BJ (cell line): ENCODE data around the gene ELK1. TPM values are rescaled to one million over a fixed set of nuclear protein-coding genes. Genes with fewer than 3 reads are reported as not detected.

ENCODE experiments used
- CTCF ChIA-PET: fragments of 350-600 bp; formaldehyde crosslinking; extraction: SDS; loops from one replicate; lab custom pipeline; 2021; ENCODE audit warnings: antibody characterized with exemption, inconsistent platforms; lab: Yijun Ruan, JAX
- POLR2A ChIA-PET: fragments of 300-600 bp; sonication (Branson Sonifier 250); formaldehyde crosslinking; extraction: SDS; loops from one replicate; lab custom pipeline; 2021; ENCODE audit warnings: antibody characterized with exemption; lab: Charles Lee
- DNase-seq: peaks from one replicate; pipeline ENCODE4 v3.0.0-alpha.2; 2011; ENCODE audit warnings: low read depth
- H3K27me3 ChIP-seq: 2 replicates; pipeline ENCODE4 v1.6.0; 2011; ENCODE audit warnings: low read length; ENCODE audit not compliant: control insufficient read depth, insufficient read depth
- H3K36me3 ChIP-seq: 2 replicates; pipeline ENCODE4 v1.5.1; 2011; ENCODE audit warnings: low read length; ENCODE audit not compliant: control insufficient read depth, insufficient read depth
- H3K4me3 ChIP-seq: 2 replicates; pipeline ENCODE4 v1.5.1; 2011; ENCODE audit warnings: low read depth, mild to moderate bottlenecking, control low read depth, low read length
- polyA plus RNA-seq: library from polyadenylated mRNA; depleted of rRNA; stranded (reverse); fragments of >200 nt; gene quantifications from 2 replicates; pipeline ENCODE4 v1.2.3, GENCODE V29; 2011; rRNA removed
- small RNA-seq: library from RNA; depleted of rRNA; stranded (forward); fragments of <200 nt; gene quantifications from one replicate; pipeline ENCODE3, GENCODE V24; 2012; ENCODE audit warnings: low replicate concordance, low read depth; ENCODE audit not compliant: insufficient read length
- TF ChIP-seq, protein P1 (sequence below): IDR thresholded peaks from 2 replicates; pipeline ENCODE4 v1.5.1; 2011; ENCODE audit warnings: low read depth, mild to moderate bottlenecking, control low read depth, inconsistent platforms, low read length, moderate library complexity; ENCODE audit not compliant: insufficient read depth

The ELK1 gene
- polyA plus RNA-seq, 1 experiment, result 22.4 TPM

DNA sequence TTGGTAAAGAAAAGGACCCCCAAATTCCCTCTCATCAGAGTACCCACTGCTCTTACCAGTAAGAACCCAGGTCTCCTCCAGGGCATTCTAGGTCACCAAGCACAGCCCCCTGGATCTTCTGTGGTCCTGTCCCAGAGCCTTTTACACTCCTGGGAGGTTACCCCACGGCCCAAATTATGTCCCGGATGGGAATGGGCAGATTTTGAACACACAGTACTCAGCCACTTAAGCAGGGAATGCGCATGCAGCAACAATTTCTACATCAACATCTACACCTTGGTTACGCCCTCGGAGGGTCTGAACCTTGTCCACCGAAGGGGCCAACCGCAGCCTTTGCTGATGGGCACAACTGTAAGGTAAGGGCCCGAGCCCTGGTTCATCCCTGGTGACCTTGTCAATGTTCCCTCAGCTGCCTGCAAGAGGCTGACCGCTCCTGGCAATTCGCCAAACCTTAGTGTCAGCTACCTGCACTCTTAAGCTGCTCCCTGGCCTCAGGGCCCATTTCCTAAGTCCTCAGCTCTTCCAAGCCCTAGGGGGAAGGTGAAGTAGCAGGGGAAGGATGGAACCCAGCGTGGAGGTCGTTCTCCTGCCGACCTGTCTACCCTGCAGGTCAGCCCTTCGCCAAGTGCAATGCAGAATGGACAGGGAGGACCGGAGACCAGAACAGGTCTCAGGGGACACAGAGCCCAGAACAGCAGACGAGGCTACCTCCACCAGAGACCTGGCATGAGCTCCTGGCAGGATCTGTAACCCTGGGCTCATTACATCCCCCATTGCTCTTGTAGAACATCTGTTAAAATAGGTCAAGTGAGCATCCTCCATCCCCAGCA lies 62.2 kb downstream of the ELK1 start:
- CTCF ChIA-PET, result no interaction called here
- TF ChIP-seq, protein P1, sequence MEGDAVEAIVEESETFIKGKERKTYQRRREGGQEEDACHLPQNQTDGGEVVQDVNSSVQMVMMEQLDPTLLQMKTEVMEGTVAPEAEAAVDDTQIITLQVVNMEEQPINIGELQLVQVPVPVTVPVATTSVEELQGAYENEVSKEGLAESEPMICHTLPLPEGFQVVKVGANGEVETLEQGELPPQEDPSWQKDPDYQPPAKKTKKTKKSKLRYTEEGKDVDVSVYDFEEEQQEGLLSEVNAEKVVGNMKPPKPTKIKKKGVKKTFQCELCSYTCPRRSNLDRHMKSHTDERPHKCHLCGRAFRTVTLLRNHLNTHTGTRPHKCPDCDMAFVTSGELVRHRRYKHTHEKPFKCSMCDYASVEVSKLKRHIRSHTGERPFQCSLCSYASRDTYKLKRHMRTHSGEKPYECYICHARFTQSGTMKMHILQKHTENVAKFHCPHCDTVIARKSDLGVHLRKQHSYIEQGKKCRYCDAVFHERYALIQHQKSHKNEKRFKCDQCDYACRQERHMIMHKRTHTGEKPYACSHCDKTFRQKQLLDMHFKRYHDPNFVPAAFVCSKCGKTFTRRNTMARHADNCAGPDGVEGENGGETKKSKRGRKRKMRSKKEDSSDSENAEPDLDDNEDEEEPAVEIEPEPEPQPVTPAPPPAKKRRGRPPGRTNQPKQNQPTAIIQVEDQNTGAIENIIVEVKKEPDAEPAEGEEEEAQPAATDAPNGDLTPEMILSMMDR, result no peak
- POLR2A ChIA-PET, result interaction anchor here (1.0 kb wide), 1 partner anchor 87 kb away, joined by 3 read pairs; no protein-coding TSS in a partner anchor
- Histone ChIP-seq H3K4me3 (no peak overlapping the region), H3K36me3 (peaks cover 2% of the 10 kb centered on the region; the same call in 1 of the 2 replicates), H3K27me3 (no peaks in the 10 kb centered on the region)
- DNase-seq, result no peak

DNA sequence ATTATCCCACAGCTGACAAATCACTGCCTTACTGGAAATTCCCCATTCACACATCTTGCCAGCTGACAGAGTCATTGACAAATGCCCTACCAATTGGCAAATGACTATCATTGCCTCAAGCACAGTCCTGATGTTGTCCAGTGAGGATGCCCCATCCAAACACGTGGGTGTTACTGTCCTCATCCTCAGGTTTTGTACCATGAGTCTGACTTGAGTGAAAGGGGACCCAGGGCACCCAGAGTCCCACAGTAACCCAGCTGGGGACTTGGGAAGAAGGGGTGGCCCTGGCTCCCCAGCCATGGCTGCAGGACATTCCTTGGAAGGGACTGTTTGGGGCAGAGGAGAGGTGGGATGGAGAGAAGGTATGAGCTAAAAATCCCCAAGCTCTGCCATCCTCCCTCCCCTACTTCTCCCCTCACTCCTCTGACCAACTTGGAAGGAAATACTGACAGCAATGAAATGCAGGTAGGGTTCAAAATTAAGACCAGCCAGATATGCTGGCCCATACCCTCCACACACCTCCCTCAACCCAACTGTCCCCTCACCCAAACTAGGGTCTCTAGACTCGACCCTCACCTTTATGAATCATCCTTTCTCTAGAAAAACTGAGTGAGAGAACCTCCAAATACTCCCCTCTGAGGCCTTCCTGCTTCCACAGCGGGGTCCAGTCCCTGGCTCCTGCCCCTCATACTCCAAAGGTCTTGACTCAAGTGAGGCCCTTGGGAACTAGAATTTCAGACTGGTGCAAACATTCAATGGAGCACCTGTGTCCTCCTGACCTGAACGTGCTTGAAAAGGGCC lies 63.1 kb downstream of the ELK1 start:
- no peak for DNase-seq
- H3K4me3 ChIP-seq, result no peak overlapping the region
- ChIA-PET POLR2A (interaction anchor here (0.6 to 1.0 kb wide), 2 partner anchors 86 to 748 kb away, joined by 3 to 5 read pairs; no protein-coding TSS in a partner anchor), CTCF (interaction anchor here (1.0 kb wide), 1 partner anchor 63 kb away, joined by 3 read pairs; no protein-coding TSS in a partner anchor)
- TF ChIP-seq, protein P1, result no peak
- H3K36me3 ChIP-seq, result peaks cover 2% of the 10 kb centered on the region; the same call in 1 of the 2 replicates
- no peaks in the 10 kb centered on the region for H3K27me3 ChIP-seq

DNA sequence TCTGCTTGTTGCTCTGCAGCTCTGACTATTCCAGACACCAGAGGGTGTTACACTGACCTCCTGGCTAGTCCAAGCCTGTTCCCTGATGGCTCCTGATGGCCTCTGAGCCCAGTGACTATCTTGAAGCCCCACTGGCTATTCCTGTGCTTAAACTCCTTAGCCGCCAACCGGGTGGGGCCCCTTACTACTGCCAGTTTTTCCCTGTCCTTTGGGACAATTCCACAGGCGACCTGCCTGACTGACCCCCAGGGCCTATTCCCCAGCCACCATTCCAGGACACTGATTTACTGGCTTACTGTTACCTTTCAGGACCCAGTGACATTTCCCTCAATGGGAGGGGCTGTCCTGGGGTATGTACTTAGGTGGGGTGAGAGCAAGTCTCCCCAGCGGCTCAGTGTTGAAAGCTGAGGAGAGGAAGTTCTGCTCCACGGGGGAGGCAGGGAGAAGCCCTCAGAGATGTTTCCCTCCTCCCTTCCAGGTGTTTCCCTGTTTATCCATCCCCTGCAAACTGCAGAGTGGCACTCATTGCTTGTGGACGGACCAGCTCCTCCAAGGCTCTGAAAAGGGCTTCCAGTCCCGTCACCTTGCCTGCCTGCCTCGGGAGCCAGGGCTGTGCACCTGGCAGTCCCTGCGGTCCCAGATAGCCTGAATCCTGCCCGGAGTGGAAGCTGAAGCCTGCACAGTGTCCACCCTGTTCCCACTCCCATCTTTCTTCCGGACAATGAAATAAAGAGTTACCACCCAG lies 64.1 kb downstream of the ELK1 start:
- peaks cover 2% of the 10 kb centered on the region; the same call in 1 of the 2 replicates for H3K36me3 ChIP-seq
- no peak for DNase-seq
- ChIA-PET CTCF (interaction anchor here (1.0 kb wide), 1 partner anchor 62 kb away, joined by 3 read pairs; no protein-coding TSS in a partner anchor), POLR2A (no interaction called here)
- TF ChIP-seq, protein P1, result no peak
- no peaks in the 10 kb centered on the region for H3K27me3 ChIP-seq
- H3K4me3 ChIP-seq, result no peak overlapping the region

Small RNAs within 50 kb of the gene (small RNA-seq; reads per million reads assigned to genes)
- gene MIR4769, result not detected

Other genes with a start within 250 kb of the ELK1 start
- 4.8 and 6.5 TPM in 2 replicates for gene ZNF41, start 167.3 kb downstream of the ELK1 start, polyA plus RNA-seq
- gene ARAF, start 89.4 kb downstream of the ELK1 start, polyA plus RNA-seq, result 36.1 and 62.3 TPM in 2 replicates
- 1,766 and 1,870 TPM in 2 replicates for gene TIMP1, start 68.1 kb downstream of the ELK1 start, polyA plus RNA-seq
- gene SYN1, start 30.7 kb downstream of the ELK1 start, polyA plus RNA-seq, result 0.23 and 0.48 TPM in 2 replicates
- gene CFP, start 20.6 kb downstream of the ELK1 start, polyA plus RNA-seq, result 0.01 and 0.05 TPM in 2 replicates
- gene UXT, start 8.6 kb upstream of the ELK1 start, polyA plus RNA-seq, result 76.9 and 101 TPM in 2 replicates
- gene ZNF81, start 186.3 kb upstream of the ELK1 start, polyA plus RNA-seq, result 2.6 and 3.9 TPM in 2 replicates